Fibroblast of skin of abdomen (primary cell): ENCODE measurements around the gene ST6GALNAC5.

Source experiments
- DNase-seq: peaks from one replicate; pipeline ENCODE4 v3.0.0-alpha.2; 2013

ST6GALNAC5 gene

DNA sequence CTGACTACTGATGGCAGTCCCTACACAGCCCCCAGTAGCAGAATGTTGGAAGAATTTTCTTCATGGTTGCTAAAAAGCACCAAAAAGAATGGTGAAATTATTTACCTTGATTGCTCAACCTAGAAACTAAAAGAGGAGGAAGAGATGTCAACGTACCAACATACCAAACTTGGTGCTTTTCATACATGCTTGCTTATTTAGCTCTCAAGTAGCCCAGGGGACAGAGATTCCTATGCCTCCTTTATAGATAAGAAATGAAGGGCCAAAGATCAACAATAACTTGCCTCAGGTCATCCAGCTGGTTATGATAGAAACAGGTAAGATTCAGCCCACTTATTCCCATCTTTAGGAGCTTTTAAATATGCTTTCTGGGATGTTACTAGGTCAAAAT, 181.3 kb downstream of the ST6GALNAC5 start:
- no peak for DNase-seq

DNA sequence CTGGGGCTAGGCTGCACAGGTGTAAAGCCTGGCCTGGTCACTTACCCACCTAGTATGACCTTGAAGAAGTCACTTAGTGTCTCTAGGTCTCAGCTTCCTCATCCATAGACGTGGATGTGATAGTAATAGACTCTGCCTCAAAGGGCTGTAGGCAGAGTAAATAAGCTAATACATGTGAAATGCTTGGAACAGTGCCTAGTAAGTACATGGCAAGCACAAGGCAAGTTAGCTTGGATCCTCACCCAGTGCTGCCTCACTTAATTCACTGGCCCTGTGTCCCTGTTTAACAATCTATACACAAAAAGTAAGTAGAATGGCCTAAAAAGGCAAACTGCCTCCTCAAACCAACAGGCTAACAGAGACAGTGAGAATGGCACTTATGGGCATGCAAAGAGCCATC, 184.1 kb downstream of the ST6GALNAC5 start:
- no peak for DNase-seq

DNA sequence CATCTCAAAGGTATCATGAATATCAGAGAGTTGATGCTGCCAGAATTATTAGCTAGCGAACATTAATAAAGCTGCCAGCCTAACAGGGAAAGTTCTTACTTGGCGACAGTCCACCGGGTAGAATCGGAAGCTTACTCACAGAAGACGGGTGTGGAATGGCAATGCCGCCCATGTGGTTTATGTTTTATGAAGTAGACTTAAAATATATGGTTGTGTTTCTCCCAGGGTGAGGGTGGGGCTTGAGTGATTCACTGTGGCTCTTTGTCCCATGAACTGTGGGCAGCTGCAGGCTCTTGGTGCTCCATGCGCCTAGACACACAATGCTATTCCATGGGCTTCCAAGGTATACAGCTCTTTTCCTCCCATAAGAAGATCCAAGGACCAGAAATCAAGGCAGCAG, 189.2 kb downstream of the ST6GALNAC5 start:
- no peak for DNase-seq

DNA sequence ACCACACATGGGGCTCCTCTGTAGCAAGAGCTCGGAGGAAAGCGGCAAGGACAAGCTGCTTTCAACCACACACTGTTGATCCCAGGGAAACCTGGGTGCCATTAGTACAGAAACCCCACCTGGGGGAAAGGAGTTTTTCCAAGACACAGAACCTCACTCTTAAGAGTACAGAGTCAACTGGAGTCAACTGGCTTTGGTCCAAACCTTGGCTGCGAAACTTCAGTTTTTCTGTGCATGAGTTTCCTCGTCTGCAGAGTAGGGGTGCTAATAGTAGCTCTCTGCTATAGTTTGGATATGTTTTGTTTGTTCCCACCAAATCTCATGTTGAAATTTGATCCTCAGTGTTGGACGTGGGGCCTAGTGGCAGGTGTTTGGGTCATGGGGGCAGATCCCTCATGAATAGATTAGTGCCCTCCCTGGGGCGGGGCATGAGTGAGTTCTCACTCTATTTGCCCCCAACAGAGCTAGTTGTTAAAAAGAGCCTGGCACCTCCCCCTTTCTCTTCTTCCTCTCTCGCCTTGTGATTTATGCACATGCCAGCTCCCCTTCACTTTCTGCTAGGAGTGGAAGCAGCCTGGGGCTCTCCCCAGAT, 190.8 kb downstream of the ST6GALNAC5 start:
- DNase-seq, result no peak

DNA sequence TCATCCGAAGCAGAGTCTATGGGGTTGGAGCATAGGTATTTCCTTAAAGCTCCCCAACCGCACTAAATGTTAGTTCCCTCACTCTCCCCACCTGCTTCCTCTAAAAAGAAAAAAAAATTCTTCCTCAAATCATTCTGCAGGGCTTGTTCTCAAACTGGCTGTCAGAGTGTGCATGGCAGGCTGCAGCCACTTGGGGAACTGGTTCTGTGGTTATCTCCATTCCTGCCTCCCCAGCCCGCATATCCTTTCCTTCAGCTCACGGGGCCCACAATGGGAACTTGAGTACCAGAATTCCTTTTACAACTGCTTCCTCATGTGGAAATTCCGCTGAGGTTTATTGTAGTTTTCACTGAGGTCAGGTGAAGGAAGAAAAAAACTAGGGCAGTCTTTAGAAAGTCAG, 192.7 kb downstream of the ST6GALNAC5 start:
- no peak for DNase-seq

DNA sequence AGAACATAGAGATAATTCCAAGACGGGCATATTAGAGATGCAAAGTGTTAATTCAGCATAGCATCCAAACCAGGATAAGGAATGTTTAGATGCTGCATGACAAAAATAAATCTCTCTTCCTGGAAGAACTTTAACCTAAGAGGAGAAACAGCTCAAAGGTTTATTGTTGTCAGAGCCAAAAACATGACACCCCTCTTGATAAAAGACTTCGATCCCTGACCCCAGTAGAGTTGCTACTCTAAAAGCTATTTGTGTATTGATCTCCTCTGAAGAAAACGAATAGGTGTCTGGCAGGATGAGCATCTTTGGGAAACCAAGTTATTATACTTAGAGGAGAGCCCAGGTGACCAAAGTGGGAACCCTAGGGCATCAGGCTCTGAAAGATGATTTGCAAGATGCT, 193.9 kb downstream of the ST6GALNAC5 start:
- DNase-seq, result no peak

DNA sequence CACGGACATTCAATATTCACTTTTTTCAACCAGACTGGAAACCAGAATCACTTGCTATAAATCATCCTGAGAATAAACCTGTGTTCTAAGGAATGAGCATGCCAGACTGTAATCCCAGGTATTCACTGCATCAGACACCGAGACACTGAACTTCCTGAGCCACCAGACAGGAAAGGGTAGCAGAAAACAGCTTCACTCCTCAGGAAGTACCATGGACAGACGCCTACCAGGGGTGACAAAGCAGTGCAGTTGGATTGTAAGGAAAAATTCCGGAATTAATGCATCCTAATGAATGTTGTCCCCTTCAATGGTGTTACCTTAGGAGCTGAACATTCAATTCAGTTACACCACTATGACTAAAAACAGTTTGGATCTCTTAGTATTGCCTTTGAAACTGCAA, 195.8 kb downstream of the ST6GALNAC5 start:
- DNase-seq, result no peak

DNA sequence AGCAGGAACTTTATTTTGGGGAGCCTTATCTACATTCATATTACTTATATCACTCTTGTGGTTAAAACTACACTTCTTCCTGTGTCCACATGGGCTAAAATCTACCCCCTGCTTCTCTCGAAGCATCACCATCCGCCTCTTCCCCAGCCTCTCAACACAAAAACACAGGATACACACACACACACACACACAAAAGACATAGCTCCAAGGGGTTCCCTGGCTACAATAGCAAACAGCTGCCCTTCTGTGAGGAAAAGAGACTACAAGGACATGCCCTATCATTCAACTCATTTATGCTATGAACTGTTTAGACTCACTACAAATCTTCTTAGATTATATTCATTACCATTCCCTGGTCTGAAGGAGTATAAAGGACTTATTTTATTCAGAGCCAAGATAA, 197.0 kb downstream of the ST6GALNAC5 start:
- DNase-seq, result no peak

DNA sequence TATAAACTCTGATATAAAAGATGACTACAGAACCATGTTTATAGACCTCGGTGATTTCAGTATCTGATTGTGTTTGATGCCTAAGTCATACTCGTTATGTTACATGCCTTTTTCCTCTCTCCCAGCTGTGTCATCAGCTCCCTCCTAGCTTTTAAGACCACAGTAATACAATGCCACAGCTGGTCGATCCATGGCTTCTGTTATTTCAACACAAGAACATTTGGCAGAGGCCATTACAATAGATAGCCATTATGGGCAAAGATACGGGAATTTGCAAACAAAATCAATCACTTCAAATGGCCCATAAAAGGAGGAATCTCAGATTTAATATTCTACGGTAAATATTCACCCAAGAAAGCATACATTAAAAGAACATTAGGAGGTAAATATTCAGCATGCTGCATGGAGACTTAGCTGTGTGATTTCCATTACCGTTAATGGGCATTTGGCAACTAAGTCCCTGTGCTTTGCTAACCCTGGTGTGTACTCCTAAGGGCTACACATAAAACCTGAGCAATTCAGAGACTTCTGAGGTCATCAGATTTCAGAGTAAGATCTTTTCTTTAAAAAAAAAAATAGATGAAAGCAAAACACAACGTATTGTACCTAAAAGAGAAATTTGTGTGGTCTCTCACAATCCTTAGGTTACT, 198.5 kb downstream of the ST6GALNAC5 start:
- DNase-seq, result no peak

DNA sequence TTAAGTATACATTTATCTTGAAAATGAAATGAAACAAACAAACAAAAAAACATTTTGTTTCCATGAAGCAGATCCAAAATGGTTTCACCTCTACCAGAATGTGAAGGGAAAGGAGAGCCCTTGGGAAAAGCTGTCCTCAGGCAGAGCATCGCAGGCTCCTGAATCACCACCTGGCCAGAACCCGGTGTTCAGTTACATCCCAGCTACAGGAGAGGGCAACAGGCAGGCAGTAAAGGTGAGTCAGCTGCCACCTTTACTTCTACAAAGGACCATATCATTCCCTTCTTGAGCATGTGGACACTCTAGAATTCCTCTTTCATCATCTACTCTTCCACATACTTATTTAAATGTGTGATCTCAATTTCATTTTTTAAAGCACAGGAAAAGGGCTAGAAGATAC, 200.7 kb downstream of the ST6GALNAC5 start:
- no peak for DNase-seq

DNA sequence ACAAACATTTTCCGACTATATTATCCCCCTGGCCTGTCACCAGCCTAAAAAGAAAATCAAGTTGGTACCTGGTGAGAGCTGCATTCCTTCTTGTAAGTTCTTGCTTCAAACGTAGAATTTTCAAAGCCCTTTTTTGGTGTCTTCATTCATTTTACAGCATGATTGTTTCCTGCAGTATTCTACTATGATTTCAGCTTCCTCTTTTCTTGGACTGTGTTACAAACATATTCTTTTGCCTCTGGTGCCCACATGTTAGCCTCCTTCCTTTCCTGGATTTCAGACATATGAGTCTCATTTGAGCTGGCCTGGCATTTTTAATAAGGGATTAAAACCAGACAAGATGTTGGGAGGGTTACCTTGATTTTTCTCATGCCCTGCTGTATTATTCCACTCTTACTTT, 209.5 kb downstream of the ST6GALNAC5 start:
- DNase-seq, result no peak

DNA sequence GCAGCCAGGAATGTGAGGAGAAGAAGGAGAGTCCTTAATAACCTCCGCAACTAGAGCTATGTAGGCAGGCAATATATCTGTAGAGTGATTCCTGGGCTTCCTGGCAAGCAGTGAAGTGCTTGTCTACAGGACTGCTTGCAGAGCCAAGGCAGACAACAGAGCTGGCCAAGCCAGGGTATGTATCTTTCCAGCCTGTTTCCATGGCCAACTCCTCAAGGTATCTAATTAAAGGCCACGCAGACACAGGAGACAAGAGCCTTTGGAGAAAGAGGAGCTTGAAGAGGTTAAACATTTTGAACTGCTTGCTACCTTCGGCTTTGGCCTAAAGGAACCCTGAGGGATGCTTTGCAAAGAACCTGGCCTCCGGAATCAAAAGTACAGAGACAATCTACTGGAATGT, 214.6 kb downstream of the ST6GALNAC5 start:
- DNase-seq, result no peak

DNA sequence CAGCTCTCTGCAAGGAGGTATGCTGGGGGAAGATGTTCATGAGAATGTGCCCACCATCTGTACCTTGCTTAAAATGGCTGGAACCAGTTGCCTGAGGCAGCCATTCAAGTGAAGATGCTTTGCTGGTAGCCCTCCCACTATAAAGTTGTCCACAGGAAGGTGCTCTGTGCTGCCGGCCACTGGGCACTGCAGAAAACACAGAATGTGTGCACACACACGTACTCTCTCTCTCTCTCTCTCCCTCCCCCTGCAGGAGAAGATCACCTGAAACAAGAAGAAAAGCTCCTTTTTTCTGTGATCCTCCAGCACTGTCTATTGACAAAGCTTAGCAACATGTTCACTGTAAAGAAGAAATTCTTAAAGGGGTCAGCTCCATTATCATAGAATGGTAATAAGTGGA, 217.2 kb downstream of the ST6GALNAC5 start:
- DNase-seq, result no peak

DNA sequence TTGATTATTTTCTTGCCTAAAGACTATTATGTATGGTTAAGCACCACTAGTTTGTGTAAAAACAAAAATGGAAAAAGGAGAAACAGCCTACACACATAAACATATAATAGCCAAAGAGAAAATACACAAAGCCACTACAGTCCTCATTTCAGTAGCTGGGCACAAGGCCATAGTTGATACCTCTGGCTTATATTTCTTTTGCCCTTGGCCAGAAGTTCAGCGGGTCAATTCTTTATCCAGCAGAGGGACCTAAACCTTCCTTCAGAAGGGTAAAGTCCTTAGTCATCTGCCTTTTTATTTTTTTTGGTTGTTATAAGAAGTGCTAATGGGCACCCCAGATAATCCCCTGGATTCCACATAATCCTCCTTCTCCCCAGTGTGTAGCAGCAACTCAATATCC, 217.8 kb downstream of the ST6GALNAC5 start:
- no peak for DNase-seq

DNA sequence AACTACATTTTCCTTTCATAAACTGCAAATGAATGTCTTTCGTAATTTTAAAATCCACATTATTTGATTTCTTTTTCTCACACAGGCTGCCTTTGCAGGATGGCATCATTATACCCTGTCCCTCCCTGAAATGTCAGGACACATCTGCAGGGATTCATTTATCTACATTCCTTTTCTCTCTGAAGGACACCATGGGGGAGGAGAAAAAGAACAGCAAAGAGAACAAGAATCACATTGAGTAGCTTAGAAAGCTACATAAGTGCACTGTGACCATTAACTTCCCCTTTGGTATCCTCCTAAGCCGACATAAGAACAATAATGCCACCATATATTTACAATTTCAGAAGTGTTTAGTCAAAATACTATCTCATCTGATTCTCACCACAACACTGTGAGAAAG, 222.5 kb downstream of the ST6GALNAC5 start:
- no peak for DNase-seq

DNA sequence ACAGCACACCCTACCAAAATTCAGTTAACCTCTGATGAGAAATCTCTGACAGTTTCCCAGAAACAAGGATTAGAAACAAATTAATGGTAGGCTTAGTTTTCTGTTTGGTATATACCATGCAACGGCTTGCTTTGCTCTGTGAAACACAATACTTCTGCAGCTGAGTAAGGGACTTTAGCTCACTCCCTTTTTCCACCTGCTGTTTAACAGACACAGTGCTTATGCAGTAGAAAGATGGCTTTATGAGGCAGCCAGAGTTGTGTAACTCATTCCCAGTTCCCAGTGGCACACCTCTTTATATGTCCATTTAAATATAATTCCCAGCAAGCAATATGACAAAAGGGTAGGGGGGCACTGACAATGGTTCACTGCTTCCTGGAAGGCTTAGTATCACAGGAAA, 228.0 kb downstream of the ST6GALNAC5 start:
- no peak for DNase-seq

DNA sequence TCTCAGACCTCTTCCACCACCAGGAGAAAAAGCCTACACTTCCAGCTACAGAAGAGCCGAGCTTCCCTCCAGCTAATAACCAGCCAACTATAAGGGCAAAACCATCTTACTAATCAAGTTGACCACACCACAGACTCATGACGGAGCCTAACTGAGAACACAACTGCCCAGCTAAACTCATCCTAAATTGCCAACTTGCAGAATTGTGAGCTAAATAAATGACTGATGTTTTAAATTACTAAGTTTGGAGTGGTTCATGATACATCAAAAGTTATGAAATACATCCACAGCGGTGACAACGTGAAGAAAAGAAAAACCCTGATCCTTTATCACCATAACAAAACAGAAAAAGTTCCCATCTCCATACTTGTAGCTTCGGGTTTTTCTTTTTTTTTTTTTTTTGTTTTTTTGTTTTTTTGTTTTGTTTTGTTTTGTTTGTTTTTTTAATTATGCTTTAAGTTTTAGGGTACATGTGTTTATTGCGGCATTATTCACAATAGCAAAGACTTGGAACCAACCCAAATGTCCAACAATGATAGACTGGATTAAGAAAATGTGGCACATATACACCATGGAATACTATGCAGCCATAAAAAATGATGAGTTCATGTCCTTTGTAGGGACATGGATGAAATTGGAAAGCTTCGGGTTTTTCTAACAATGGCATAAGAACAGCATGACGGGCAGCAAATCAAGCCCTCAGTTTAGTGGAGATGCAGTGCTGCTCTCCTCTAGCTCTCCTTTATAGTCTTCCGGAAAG, 229.4 kb downstream of the ST6GALNAC5 start:
- no peak for DNase-seq

DNA sequence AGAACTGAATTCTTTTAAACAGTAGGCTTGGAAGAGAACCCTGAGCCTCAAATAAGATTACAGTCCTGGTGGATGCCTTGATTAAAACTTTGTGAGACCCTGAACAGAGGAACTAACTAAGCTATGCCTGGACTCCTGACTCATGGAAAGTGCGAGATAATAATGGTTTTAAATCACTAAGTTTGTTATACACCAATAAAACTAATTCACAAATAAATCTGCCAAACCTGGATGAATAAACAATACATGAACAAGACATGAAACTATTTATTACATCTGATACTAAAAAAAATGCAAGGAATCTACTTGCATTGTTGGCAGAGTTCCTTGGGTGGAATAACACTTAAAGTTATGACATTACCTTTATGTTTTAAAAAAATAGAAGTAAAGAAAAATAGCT, 233.6 kb downstream of the ST6GALNAC5 start:
- DNase-seq, result peak; percentile 34

DNA sequence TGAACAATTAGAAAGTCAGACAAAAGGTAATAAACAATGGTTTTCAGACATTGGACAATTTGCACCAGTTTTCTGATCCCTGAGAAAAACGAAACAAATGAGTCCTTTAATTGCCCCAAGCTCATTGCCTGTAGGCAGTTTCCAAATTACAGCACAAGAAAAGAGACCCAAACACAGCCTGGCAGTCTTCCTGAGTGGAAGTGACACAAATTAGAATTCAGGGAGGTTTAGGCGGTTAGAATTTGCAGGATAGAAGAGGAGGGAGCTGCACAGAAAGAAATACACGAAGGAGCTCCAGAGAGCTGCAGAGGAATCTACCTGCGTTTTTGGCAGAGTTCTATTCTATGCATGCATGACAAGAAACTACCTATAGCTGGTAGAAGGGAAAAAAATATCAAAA, 236.2 kb downstream of the ST6GALNAC5 start:
- DNase-seq, result no peak

DNA sequence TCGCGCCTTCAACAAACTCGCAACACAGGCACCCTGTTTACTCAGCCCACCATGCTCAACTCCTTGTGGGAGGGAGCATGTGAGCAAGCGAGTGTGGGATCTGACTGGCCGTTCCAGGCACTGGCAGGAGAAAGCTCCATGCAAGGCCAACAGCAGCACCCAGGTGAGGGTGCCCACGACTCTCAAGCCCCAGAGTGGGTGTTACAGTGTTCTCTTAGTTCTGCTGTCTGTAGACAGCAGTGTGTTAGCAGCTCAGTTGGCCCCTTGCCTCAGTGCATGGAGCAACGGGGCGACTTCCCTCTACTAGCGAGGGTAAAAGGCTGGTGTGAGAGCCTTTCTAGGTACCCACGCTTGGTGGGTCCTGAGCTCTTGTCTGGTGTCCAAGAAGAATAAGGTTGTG, 237.4 kb downstream of the ST6GALNAC5 start:
- no peak for DNase-seq
